ENCODE data around the gene ANO1. TPM values are rescaled to one million over a fixed set of nuclear protein-coding genes. Genes with fewer than 3 reads are reported as not detected.

The ANO1 gene
- total RNA-seq, 8 experiments from 2014 or later, result 0.20 to 0.71 (median 0.29) TPM; not detected in 2

- Histone ChIP-seq H3K4me3 (no peak overlapping the region), H3K27ac (no peak overlapping the region), H3K4me1 (replicated peaks in 1 of 2) (peaks cover 0 to 5% of the 10 kb centered on the region in 2 donors)
- no peak for ATAC-seq (replicated peaks in 6 of 8)
- in situ Hi-C loops (cut with MboI; ENCODE audit: low pct_unique_long_range_greater_than_20kb in 2 of 9, low sequenced_read_pairs in 9 of 9, unreplicated experiment in 9 of 9), result no loop called here
- 19 to 89% (median 65%) methylated on average over 2 to 8 of the region's 9 CpGs for WGBS, 10 experiments
Measured at GRCh38 chr11:70038034-70038834, 39.9 kb upstream of the ANO1 start.

GRCh38 chr11:70040452-70040851, 37.7 kb upstream of the ANO1 start:
- no peak overlapping the region for H3K27ac ChIP-seq
- in situ Hi-C loops (cut with MboI; ENCODE audit: low pct_unique_long_range_greater_than_20kb in 2 of 9, low sequenced_read_pairs in 9 of 9, unreplicated experiment in 9 of 9), result no loop called here
- 54 to 94% (median 80%) methylated on average over 3 to 11 of the region's 11 CpGs; no CpG with 5 or more reads in 1 of the 10 experiments for WGBS, 10 experiments
- H3K4me3 ChIP-seq, result no peak overlapping the region
- H3K4me1 ChIP-seq (replicated peaks in 1 of 2), result no peaks in the 10 kb centered on the region
- ATAC-seq (replicated peaks in 6 of 8), result no peak

DNA sequence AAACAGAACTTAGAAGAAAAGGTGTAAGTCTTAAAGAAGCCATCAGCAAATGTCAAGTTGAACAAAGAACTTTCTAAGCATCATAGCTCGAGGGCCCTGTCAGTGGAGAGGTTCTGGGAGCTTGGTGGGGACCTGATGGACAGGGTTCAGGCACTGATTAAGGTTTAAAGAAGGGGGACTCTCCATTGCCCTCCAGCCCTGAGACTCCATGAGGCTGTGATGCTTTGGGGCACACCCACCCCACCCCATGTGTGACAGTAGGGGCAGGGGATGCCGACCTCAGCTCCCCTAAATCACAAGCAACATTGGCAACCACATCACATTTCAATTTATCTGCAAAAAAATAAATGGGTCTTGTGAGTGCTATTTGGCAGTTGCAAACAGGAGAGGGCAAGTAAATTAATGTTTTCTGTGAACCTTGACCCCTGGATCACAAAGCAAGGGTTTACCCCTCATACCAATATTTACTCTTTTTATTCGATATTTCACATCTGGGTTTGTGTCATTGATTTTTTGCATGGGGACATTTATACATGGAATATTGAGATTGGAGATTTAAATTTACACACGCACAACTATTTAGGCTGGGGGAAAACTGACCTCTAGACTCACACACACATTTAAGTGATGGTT, 37.1 kb upstream of the ANO1 start:
- H3K4me1 ChIP-seq (replicated peaks in 1 of 2), result no peaks in the 10 kb centered on the region
- no peak overlapping the region for H3K4me3 ChIP-seq
- ATAC-seq (replicated peaks in 6 of 8), result no peak
- in situ Hi-C loops (cut with MboI; ENCODE audit: low pct_unique_long_range_greater_than_20kb in 2 of 9, low sequenced_read_pairs in 9 of 9, unreplicated experiment in 9 of 9), result no loop called here
- WGBS, 10 experiments, result 0 to 89% (median 50%) methylated on average over 1 to 3 of the region's 4 CpGs; no CpG with 5 or more reads in 1 of the 10 experiments
- H3K27ac ChIP-seq, result no peak overlapping the region

DNA sequence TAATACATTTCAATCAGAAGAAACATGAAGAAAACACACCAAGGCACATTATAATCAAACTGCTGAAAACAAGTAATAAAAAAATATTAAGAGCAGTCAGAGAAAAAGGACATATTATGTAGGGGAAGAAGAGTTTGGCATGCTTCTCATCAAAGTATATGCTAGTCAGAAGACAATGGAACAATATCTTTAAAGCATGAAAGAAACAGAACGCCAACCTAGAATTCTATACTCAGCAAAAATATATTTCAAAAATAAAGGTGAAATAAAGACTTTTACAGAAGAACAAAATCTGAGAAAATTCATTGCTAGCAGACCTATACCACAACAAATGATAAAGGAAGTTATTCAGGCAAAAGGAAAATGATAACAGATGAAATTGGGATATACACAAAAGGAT, 34.6 kb upstream of the ANO1 start:
- WGBS, 10 experiments, result 0 to 100% (median 63%) methylated on average over 1 of the region's 1 CpG
- no peak for ATAC-seq (replicated peaks in 6 of 8)
- in situ Hi-C loops (cut with MboI; ENCODE audit: low pct_unique_long_range_greater_than_20kb in 2 of 9, low sequenced_read_pairs in 9 of 9, unreplicated experiment in 9 of 9), result no loop called here

GRCh38 chr11:70046089-70046488, 32.0 kb upstream of the ANO1 start:
- in situ Hi-C loops (cut with MboI; ENCODE audit: low pct_unique_long_range_greater_than_20kb in 2 of 9, low sequenced_read_pairs in 9 of 9, unreplicated experiment in 9 of 9), result no loop called here
- Histone ChIP-seq H3K27ac (no peak overlapping the region), H3K4me1 (replicated peaks in 1 of 2) (no peaks in the 10 kb centered on the region), H3K4me3 (no peak overlapping the region)
- no peak for ATAC-seq (replicated peaks in 6 of 8)
- WGBS, 10 experiments, result 0 to 84% (median 33%) methylated on average over 1 to 3 of the region's 3 CpGs; no CpG with 5 or more reads in 2 of the 10 experiments

More for the DNA sequence above, 34.6 kb upstream of the ANO1 start:
- Histone ChIP-seq H3K4me3 (no peak overlapping the region), H3K4me1 (replicated peaks in 1 of 2) (no peaks in the 10 kb centered on the region), H3K27ac (no peak overlapping the region)

- Histone ChIP-seq H3K4me3 (no peak overlapping the region), H3K27ac (no peak overlapping the region), H3K4me1 (replicated peaks in 1 of 2) (no peaks in the 10 kb centered on the region)
- peak in 1 of 8 experiments; percentile 57 for ATAC-seq (replicated peaks in 6 of 8)
- in situ Hi-C loops (cut with MboI; ENCODE audit: low pct_unique_long_range_greater_than_20kb in 2 of 9, low sequenced_read_pairs in 9 of 9, unreplicated experiment in 9 of 9), result no loop called here
- WGBS, 10 experiments, result 23 to 100% (median 79%) methylated on average over 1 to 7 of the region's 12 CpGs; no CpG with 5 or more reads in 1 of the 10 experiments
Measured at GRCh38 chr11:70048279-70049024, 29.7 kb upstream of the ANO1 start.

GRCh38 chr11:70049045-70049444, 29.1 kb upstream of the ANO1 start:
- Histone ChIP-seq H3K4me3 (no peak overlapping the region), H3K4me1 (replicated peaks in 1 of 2) (no peaks in the 10 kb centered on the region), H3K27ac (no peak overlapping the region)
- in situ Hi-C loops (cut with MboI; ENCODE audit: low pct_unique_long_range_greater_than_20kb in 2 of 9, low sequenced_read_pairs in 9 of 9, unreplicated experiment in 9 of 9), result no loop called here
- 10 to 100% (median 77%) methylated on average over 1 to 5 of the region's 5 CpGs; no CpG with 5 or more reads in 4 of the 10 experiments for whole genome bisulfite sequencing, 10 experiments
- ATAC-seq (replicated peaks in 6 of 8), result no peak

DNA sequence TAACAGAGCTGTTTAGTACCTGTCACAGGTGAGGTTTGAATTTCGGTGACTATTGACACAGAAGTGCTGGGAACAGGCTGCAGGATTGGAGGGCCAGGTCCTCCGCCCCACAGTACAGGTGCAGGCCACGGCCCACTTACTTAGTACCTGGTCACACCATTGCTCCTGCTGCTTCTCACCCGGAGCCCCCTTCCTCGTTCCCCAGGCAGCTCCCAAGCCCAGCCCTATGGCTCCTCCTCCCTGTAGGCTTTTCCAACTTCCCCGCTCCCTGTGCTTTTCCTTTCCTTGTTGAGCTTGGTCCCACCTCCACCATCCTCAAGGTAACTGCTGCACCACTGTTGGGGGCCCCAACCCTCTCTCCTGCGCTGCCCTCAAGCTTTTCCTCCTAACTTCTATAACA, 27.9 kb upstream of the ANO1 start:
- H3K27ac ChIP-seq, result no peak overlapping the region
- in situ Hi-C loops (cut with MboI; ENCODE audit: low pct_unique_long_range_greater_than_20kb in 2 of 9, low sequenced_read_pairs in 9 of 9, unreplicated experiment in 9 of 9), result no loop called here
- no peak for ATAC-seq (replicated peaks in 6 of 8)
- H3K4me1 ChIP-seq (replicated peaks in 1 of 2), result no peaks in the 10 kb centered on the region
- H3K4me3 ChIP-seq, result no peak overlapping the region
- WGBS, 10 experiments, result 0 to 83% (median 41%) methylated on average over 1 to 4 of the region's 7 CpGs; no CpG with 5 or more reads in 3 of the 10 experiments

- ATAC-seq (replicated peaks in 6 of 8), result no peak
- WGBS, 10 experiments, result 29 to 100% (median 69%) methylated on average over 1 to 3 of the region's 3 CpGs; no CpG with 5 or more reads in 1 of the 10 experiments
- in situ Hi-C loops (cut with MboI; ENCODE audit: low pct_unique_long_range_greater_than_20kb in 2 of 9, low sequenced_read_pairs in 9 of 9, unreplicated experiment in 9 of 9), result no loop called here
- Histone ChIP-seq H3K27ac (no peak overlapping the region), H3K4me3 (no peak overlapping the region), H3K4me1 (replicated peaks in 1 of 2) (no peaks in the 10 kb centered on the region)
Measured at GRCh38 chr11:70054004-70054403, 24.1 kb upstream of the ANO1 start.

- ATAC-seq (replicated peaks in 6 of 8), result no peak
- in situ Hi-C loops (cut with MboI; ENCODE audit: low pct_unique_long_range_greater_than_20kb in 2 of 9, low sequenced_read_pairs in 9 of 9, unreplicated experiment in 9 of 9), result no loop called here
- WGBS, 10 experiments, result 3 to 73% (median 54%) methylated on average over 1 to 3 of the region's 3 CpGs
- no peak overlapping the region for H3K4me3 ChIP-seq
- no peaks in the 10 kb centered on the region for H3K4me1 ChIP-seq (replicated peaks in 1 of 2)
- H3K27ac ChIP-seq, result no peak overlapping the region
Measured at GRCh38 chr11:70055444-70055843, 22.7 kb upstream of the ANO1 start.

- no peak overlapping the region for H3K4me3 ChIP-seq
- in situ Hi-C loops (cut with MboI; ENCODE audit: low pct_unique_long_range_greater_than_20kb in 2 of 9, low sequenced_read_pairs in 9 of 9, unreplicated experiment in 9 of 9), result no loop called here
- H3K4me1 ChIP-seq (replicated peaks in 1 of 2), result no peaks in the 10 kb centered on the region
- 6 to 93% (median 82%) methylated on average over 2 to 3 of the region's 3 CpGs; no CpG with 5 or more reads in 1 of the 10 experiments for WGBS, 10 experiments
- H3K27ac ChIP-seq, result no peak overlapping the region
- no peak for ATAC-seq (replicated peaks in 6 of 8)
Measured at GRCh38 chr11:70057080-70057479, 21.0 kb upstream of the ANO1 start.

DNA sequence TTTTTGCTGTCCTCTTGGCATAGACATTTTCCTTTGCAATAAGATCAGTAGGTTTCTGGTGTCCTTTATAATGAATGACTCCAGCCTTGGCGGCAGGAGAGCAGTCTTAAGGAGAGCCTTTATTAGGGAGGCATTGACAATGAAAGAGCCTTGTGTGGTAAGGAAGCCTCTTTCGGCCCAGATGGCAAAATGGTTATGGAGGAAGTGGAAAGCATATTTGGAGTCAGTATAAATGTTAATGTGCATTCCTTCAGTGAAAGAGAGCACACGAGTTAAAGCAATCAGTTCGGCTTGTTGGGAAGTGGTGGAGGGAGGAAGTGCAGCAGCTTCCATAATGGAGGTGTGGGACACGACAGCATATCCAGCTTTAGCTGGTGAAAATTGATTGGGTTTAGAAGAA, 18.1 kb upstream of the ANO1 start:
- ATAC-seq (replicated peaks in 6 of 8), result no peak
- Histone ChIP-seq H3K4me3 (no peak overlapping the region), H3K4me1 (replicated peaks in 1 of 2) (peaks cover 6 to 8% of the 10 kb centered on the region in 2 donors), H3K27ac (no peak overlapping the region)
- WGBS, 10 experiments, result 0 to 88% (median 67%) methylated on average over 1 to 5 of the region's 5 CpGs; no CpG with 5 or more reads in 1 of the 10 experiments
- in situ Hi-C loops (cut with MboI; ENCODE audit: low pct_unique_long_range_greater_than_20kb in 2 of 9, low sequenced_read_pairs in 9 of 9, unreplicated experiment in 9 of 9), result no loop called here
